Measurements from ENCODE around the gene PRKN.

DNA sequence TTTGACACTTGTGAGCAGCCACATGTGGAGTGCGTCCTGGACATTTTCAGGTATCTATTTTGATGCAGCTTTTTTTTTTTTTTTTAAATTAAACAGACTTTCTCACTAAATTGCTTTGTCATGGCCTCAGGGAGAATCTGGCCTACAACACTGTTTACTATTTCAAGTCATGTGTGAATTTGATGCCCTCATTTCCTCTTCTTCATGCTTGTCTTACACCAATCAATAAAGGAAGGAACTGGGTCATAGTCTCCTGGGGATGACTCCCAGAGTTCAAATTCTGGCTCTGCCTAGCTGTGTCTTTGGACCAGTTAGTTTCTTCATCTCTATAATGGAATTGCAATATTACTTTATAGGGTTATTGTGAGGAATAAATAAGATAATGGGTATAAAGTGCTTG is 554.1 kb downstream of the PRKN start:
- TF ChIP-seq POLR2A (IDR thresholded peaks at IDR 0.05) = no peak
- TF ChIP-seq, protein P1, sequence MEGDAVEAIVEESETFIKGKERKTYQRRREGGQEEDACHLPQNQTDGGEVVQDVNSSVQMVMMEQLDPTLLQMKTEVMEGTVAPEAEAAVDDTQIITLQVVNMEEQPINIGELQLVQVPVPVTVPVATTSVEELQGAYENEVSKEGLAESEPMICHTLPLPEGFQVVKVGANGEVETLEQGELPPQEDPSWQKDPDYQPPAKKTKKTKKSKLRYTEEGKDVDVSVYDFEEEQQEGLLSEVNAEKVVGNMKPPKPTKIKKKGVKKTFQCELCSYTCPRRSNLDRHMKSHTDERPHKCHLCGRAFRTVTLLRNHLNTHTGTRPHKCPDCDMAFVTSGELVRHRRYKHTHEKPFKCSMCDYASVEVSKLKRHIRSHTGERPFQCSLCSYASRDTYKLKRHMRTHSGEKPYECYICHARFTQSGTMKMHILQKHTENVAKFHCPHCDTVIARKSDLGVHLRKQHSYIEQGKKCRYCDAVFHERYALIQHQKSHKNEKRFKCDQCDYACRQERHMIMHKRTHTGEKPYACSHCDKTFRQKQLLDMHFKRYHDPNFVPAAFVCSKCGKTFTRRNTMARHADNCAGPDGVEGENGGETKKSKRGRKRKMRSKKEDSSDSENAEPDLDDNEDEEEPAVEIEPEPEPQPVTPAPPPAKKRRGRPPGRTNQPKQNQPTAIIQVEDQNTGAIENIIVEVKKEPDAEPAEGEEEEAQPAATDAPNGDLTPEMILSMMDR (IDR thresholded peaks at IDR 0.05) = no peak
